GM12872 (cell line): ENCODE measurements around the gene GHRL.

Experiments
- CTCF ChIP-seq: IDR thresholded peaks from 3 replicates; pipeline ENCODE4 v1.5.1; 2011; ENCODE audit warnings: low read depth, mild to moderate bottlenecking, low read length, moderate library complexity; ENCODE audit not compliant: insufficient read depth

The GHRL gene

GRCh38 chr3:10286596-10287295, 6.0 kb downstream of the GHRL start:
- TF ChIP-seq CTCF: peak; percentile 49

GRCh38 chr3:10286133-10286524, 6.6 kb downstream of the GHRL start:
- TF ChIP-seq CTCF: no peak

DNA sequence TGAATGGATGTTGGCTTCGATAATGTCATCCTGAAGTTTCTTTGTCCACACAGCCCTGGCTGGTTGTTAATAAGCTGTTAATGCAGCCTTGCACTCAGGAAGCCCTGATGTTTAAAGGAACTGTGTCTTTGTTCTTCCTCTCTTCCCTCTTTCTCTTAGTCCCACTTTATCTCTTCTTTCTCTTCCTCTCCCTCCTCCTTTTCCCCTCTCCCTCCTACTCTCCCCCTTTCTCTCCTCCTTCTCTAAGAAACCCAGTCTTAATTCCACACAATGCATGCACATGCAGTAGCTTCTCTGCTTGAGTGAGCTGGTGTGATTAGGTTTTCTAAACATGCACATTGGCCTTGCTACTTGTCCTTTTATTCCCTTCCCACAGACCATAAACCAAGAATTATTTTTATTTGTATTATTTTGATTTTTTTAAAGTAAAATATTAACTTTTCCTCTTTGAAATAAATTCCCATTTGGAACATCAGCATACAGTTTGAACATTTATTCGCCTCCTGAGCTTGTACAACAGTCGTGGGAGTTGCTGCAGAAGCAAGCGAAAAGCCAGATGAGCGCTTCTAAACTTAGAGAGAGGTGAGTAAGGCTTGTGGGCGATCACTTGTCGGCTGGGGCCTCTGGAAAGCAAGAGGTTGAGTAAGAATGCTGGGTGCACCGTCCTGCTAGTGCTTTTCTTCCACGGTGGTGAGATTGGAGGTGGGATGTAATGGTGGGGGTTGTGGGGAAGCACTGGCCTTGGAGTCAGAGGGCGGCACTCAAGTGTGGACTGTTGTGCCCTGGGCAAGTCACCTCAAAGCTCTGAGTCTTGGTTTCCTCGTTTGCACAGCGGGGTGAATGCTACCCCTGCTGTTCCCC, 7.2 kb downstream of the GHRL start:
- no peak for TF ChIP-seq CTCF

DNA sequence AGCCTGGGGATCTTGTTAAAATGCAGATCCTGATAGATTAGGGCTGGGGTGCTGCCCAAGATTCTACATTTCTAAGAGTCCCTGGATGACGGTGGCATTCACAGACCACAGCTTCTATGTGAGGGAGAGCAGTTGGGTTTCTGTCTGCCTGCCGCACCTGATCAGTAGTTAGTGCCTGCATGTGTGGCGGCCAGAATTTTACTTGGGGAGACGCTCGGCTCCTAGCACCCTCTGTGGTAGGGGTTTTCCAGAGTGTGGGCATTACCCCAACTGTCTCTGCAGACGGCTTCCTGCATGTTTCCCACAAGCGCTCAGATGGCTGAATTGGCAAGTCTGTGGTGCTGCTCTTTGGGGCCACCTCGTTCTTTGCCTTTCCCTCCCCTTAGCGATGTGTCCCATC, 8.3 kb downstream of the GHRL start:
- TF ChIP-seq CTCF: no peak

DNA sequence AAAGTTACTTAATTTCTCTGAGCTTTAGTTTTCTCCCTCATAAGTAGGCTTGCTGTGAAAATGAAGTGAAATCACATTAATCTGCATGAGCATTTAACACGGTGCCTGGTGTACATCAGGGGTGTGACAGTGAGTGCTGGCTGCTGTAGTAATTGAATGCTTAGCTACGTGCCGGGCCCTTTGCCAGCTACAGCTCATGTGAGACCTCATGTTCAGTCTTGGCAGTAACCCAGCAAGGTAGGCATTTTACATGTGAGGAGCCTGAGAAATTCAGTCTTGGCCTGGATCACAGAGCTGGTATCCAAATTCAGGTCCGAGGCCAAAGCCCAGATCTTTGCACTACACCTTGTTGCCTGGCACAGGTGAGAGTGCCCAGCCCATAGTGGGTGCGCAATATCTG, 9.1 kb downstream of the GHRL start:
- TF ChIP-seq CTCF: no peak

DNA sequence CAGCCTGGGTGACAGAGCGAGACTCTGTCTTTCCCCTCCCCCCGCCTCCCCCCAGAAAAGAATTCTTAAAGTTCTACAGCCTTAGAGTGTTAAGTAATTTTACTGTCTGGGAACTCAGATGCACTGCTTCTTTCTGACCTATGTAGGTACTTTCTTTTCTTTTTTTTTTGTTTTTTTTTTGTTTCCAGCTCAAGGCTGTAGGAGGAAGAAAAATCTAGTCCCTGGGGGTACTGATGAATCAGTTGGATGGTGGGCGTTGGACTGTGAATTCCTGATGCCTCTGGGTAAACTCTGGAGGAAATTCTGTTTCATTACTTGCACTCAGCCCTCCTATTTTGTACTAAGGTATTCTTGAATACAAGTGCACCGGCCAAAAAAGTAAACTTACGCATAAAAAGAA, 10.8 kb downstream of the GHRL start:
- no peak for TF ChIP-seq CTCF

DNA sequence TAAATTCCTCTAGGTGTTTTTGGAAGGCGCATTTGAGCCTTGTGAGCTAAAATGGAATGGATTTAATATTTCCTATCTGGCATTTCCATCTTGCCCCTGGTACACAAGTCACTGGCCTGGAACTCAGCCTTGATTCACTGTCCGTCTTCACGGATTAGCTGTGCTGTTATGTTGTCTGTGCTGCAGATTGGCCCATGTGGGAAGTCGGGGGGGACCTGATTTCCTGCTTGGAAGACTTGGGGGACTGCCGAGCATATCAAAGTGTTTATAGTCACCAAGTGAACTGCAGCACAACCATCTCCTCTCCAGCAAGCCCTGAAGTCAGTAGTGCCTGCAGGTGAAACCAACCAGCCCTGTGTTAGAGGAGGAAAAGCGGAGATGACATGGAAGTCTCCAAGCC, 12.2 kb downstream of the GHRL start:
- no peak for TF ChIP-seq CTCF
